Fibroblast of skin of back (primary cell): ENCODE results near the gene SUDS3.

Source experiments
- DNase-seq: peaks from one replicate; pipeline ENCODE4 v3.0.0-alpha.2; 2013

Gene SUDS3

DNA sequence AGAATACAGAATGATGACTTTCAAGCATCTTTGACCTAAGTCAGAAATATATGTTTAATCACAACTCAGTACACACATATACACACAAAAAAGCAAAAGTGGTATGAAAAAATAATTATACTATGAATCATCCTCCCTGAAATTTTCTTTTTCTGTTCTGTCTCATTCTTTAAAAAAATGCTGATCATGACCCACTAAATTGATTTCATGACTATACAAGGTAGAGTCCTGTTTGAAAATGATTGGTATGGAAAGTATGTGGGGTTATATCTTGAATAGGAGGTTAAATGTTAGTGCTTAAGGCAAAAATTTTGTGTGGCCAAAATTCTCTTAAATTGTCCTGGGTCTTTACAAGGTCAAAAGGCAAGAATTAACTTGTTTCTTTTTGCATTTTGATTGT, 80.4 kb downstream of the SUDS3 start:
- DNase-seq = peak; percentile 23

DNA sequence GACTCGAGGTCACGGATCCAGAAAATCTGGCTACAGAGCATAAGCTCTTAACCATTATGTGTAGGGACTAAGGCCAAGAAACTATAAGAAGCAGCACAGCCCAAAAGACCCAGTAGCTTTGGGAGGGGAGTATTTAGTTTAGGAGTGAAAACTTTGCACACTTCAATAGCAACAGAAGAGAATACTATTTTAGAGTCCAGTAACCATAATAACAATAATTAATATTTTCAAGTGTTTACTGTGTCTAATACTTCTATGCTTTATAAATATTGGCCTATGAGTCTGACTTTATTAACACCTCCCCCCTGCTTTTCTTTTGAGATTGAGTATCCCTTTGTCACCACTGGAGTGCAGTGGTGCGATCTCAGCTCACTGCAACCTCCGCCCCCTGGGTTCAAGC, 82.8 kb downstream of the SUDS3 start:
- no peak for DNase-seq

DNA sequence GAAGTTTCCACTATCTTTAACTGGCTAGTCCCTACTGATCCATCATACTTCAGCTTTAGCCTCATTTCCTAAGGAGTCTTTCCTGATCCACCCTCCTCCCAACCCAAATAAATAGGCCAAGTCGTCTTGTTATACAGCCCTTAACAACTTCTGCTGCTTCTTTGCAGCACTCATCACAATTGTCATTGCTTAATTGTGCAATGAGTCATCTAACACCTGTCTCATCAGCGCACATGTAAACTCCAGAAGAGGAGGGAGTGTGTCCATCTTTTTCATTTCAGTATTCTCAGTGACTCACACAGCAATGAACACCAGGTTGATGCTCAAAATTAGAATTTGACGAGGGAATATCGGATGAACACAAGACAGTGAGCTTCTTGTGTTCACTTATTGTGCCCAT, 87.3 kb downstream of the SUDS3 start:
- DNase-seq = no peak

GRCh38 chr12:118465706-118466105, 89.4 kb downstream of the SUDS3 start:
- DNase-seq = no peak
